A549 (cell line): ENCODE data around the gene SEMA3B.

Source experiments
- GATA3 ChIP-seq: IDR thresholded peaks from 2 replicates; pipeline ENCODE4 v1.6.1; 2012; ENCODE audit warnings: borderline replicate concordance
- POLR2A ChIP-seq: IDR thresholded peaks from 2 replicates; pipeline ENCODE4 v1.6.1; 2012; ENCODE audit warnings: mild to moderate bottlenecking, low read length
- POLR2AphosphoS2 ChIP-seq: conservative IDR thresholded peaks from 2 replicates; pipeline ENCODE4 v1.6.1; 2012; ENCODE audit warnings: low read length, improper control_type of control experiment, inconsistent platforms
- TF ChIP-seq, protein P1 (sequence below): fragments of >200 bp; sonication (Bioruptor Twin); formaldehyde crosslinking; IDR thresholded peaks from 3 replicates; pipeline ENCODE4 v1.5.1; 2016

DNA sequence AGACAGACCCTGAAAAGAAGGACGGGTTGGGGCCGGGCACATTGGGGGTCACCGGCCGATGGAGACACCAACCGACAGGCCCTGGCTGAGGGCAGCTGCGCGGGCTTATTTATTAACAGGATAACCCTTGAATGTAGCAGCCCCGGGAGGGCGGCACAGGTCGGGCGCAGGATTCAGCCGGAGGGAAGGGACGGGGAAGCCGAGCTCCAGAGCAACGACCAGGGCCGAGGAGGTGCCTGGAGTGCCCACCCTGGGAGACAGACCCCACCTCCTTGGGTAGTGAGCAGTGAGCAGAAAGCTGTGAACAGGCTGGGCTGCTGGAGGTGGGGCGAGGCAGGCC lies 7.8 kb downstream of the SEMA3B start:
- TF ChIP-seq GATA3, result no peak
- TF ChIP-seq, protein P1, sequence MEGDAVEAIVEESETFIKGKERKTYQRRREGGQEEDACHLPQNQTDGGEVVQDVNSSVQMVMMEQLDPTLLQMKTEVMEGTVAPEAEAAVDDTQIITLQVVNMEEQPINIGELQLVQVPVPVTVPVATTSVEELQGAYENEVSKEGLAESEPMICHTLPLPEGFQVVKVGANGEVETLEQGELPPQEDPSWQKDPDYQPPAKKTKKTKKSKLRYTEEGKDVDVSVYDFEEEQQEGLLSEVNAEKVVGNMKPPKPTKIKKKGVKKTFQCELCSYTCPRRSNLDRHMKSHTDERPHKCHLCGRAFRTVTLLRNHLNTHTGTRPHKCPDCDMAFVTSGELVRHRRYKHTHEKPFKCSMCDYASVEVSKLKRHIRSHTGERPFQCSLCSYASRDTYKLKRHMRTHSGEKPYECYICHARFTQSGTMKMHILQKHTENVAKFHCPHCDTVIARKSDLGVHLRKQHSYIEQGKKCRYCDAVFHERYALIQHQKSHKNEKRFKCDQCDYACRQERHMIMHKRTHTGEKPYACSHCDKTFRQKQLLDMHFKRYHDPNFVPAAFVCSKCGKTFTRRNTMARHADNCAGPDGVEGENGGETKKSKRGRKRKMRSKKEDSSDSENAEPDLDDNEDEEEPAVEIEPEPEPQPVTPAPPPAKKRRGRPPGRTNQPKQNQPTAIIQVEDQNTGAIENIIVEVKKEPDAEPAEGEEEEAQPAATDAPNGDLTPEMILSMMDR, result no peak
- TF ChIP-seq POLR2A, result no peak
- TF ChIP-seq POLR2AphosphoS2, result no peak
